ENCODE results near the gene B3GNT8. TPM values are rescaled to one million over a fixed set of nuclear protein-coding genes. Genes with fewer than 3 reads are reported as not detected.

Gene B3GNT8
- total and polyA plus RNA-seq, 9 of the 15 experiments (the other 6 are each of a cell fraction or from before 2014, with no cell fraction given) = 0.11 to 2.9 (median 0.65) TPM; not detected in 2

DNA sequence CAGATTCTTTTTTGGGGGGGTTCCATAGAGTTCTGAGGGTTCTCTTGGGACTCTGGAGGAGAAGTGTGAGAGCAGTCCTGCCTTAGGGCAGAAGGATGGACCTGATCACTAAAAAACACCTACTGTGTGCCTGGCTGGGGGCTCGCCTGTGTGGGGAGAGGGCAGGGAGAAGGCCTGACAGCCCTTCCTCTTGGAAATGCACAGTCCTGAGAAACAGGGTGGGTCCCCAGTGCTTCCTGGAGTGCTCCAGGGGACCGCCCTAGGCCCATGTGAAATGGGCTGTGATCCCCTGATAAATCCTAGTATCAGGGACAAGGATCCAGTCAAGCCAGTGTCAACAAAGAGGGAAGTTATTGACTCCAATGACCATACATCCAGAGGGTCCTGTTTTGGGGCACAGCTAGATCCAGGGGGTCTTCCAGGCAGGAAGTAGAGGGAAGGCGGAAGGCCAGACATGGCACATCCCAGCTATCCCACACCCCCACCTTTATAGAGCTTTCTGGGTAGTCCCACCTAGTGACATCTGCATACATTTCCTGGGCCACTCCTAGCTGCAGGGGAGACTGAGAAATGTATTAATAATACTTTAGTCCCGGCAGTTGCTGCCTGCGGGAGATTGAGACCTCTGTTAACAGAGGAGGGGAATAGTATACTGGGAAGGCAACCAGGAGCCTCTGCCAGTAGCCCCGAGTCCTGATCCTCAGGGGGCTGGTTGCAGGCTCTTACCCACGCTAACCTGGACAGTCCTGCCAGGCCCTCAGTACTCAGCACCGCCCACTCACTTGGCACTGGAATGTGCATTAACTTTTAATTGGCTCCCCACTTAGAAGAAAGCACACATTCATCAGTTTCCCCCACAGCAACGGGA lies 15.8 kb downstream of the B3GNT8 start:
- Histone ChIP-seq H3K27ac (ENCODE audit: extremely low read depth, low read depth, low read length) (no peak overlapping the region), H2AFZ (ENCODE audit: low read depth, low read length) (no peak overlapping the region), H4K20me1 (replicated peaks; ENCODE audit: control insufficient read depth, insufficient read depth, low read length) (no peaks in the 10 kb centered on the region), H3K4me2 (ENCODE audit: insufficient read depth, low read length) (no peak overlapping the region), H3K9me1 (ENCODE audit: control insufficient read depth, insufficient read depth, low read length) (no peaks in the 10 kb centered on the region), H3K27me3 (ENCODE audit: control insufficient read depth in 2 of 2, insufficient read depth in 2 of 2, low read length in 2 of 2) (no peaks in the 10 kb centered on the region), H3K9me3 (replicated peaks; ENCODE audit: control insufficient read depth, insufficient read depth, low read depth, low read length) (no peaks in the 10 kb centered on the region), H3K9ac (ENCODE audit: insufficient read depth in 1 of 2, low read depth in 2 of 2, low read length in 2 of 2) (0 out of 4 replicates have a peak overlapping the region, but pooled peaks of 1 of the 2 experiments have one; percentile 60), H3K79me2 (ENCODE audit: control insufficient read depth, insufficient read depth, low read length) (no peaks in the 10 kb centered on the region), H3K4me3 (no peak overlapping the region), H3K36me3 (ENCODE audit: control insufficient read depth, insufficient read depth, low read length) (peaks cover 30% of the 10 kb centered on the region; the same call in 1 of the 3 replicates), H3K4me1 (replicated peaks in 1 of 2; ENCODE audit: control insufficient read depth in 2 of 2, insufficient read depth in 2 of 2, low read length in 2 of 2) (peaks cover 7 to 12% of the 10 kb centered on the region in 2 experiments; a peak in 4 of 5 replicates)
- BruUV-seq (replicated peaks) = no TSS peak
- ChIA-PET CTCF (ENCODE audit: low intra/inter-chr PET ratio) (no interaction called here), POLR2A (interaction anchor here (1.1 to 1.2 kb wide), 2 partner anchors 12 kb away, joined by 3 to 4 read pairs; no protein-coding TSS in a partner anchor)
- FAIRE-seq = no peak
- no peak for DNase-seq (ENCODE audit: extremely low read depth in 1 of 4, low spot score in 3 of 4)
- ATAC-seq = no peak
- intact Hi-C loops (cut with micrococcal nuclease) = no loop called here
- in situ Hi-C loops (cut with MboI) = no loop called here
- WGBS (ENCODE audit: insufficient coverage, low coverage, missing lambda C conversion rate) = 79% methylated on average over 8 of the region's 9 CpGs
- TF ChIP-seq, protein P1, sequence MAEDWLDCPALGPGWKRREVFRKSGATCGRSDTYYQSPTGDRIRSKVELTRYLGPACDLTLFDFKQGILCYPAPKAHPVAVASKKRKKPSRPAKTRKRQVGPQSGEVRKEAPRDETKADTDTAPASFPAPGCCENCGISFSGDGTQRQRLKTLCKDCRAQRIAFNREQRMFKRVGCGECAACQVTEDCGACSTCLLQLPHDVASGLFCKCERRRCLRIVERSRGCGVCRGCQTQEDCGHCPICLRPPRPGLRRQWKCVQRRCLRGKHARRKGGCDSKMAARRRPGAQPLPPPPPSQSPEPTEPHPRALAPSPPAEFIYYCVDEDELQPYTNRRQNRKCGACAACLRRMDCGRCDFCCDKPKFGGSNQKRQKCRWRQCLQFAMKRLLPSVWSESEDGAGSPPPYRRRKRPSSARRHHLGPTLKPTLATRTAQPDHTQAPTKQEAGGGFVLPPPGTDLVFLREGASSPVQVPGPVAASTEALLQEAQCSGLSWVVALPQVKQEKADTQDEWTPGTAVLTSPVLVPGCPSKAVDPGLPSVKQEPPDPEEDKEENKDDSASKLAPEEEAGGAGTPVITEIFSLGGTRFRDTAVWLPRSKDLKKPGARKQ (CRISPR knock-in tag; IDR thresholded peaks at IDR 0.05) = no peak
- peak; percentile 70 for TF ChIP-seq ZKSCAN1 (IDR thresholded peaks at IDR 0.05; ENCODE audit: low read depth, low read length)
- no peak for TF ChIP-seq POU5F1 (IDR thresholded peaks at IDR 0.05; ENCODE audit: borderline replicate concordance, low read depth, low read length, partially characterized antibody)

All from K562 (cell line).